Astrocyte (in vitro differentiated cells and primary cell): ENCODE measurements around the gene DSG2. TPM values are rescaled to one million over a fixed set of nuclear protein-coding genes. Genes with fewer than 3 reads are reported as not detected.
A peak's percentile ranks its signal among the peaks of the same experiment; 100 is the strongest.

Experiments used
- DNase-seq: peaks from one replicate; pipeline ENCODE4 v3.0.0-alpha.2; 2010; ENCODE audit warnings: low read depth
- FAIRE-seq: peaks from 2 replicates; lab custom pipeline; 2011; peaks lifted over from hg19 to GRCh38; lab: Jason Lieb, UNC
- H2AFZ ChIP-seq: 2 replicates; pipeline ENCODE4 v1.6.0; 2012; ENCODE audit warnings: low read depth, low read length, inconsistent platforms
- H3K27ac ChIP-seq: 2 replicates; pipeline ENCODE4 v1.5.1; 2011; ENCODE audit warnings: low read depth, low read length, inconsistent platforms
- H3K27me3 ChIP-seq: 2 replicates; pipeline ENCODE4 v1.6.0; 2011; ENCODE audit warnings: low read length, inconsistent platforms; ENCODE audit not compliant: insufficient read depth
- H3K36me3 ChIP-seq: 2 replicates; pipeline ENCODE4 v1.5.1; 2011; ENCODE audit warnings: low read length, inconsistent platforms; ENCODE audit not compliant: insufficient read depth
- H3K4me1 ChIP-seq: 2 replicates; pipeline ENCODE4 v1.5.1; 2011; ENCODE audit warnings: low read length, inconsistent platforms; ENCODE audit not compliant: insufficient read depth
- H3K4me2 ChIP-seq: 2 replicates; pipeline ENCODE4 v1.6.0; 2012; ENCODE audit warnings: low read length, inconsistent platforms
- H3K4me3 ChIP-seq: 2 replicates; pipeline ENCODE4 v1.5.1; 2011; ENCODE audit warnings: low read depth, mild to moderate bottlenecking, low read length, inconsistent platforms; ENCODE audit not compliant: insufficient read depth
- H3K79me2 ChIP-seq: 2 replicates; pipeline ENCODE4 v1.6.0; 2012; ENCODE audit warnings: mild to moderate bottlenecking, low read length, inconsistent platforms; ENCODE audit not compliant: insufficient read depth
- H3K9ac ChIP-seq: 2 replicates; pipeline ENCODE4 v1.6.0; 2012; ENCODE audit warnings: mild to moderate bottlenecking, low read length, inconsistent platforms
- H3K9me3 ChIP-seq: 2 replicates; pipeline ENCODE4 v1.5.1; 2012; ENCODE audit warnings: low read depth, mild to moderate bottlenecking, low read length, inconsistent platforms; ENCODE audit not compliant: insufficient read depth
- H4K20me1 ChIP-seq: 2 replicates; pipeline ENCODE4 v1.6.0; 2012; ENCODE audit warnings: low read length, inconsistent platforms; ENCODE audit not compliant: insufficient read depth
- H3K27ac Mint-ChIP-seq: one replicate; pipeline ENCODE4 v1.8.0; 2021; ENCODE audit warnings: mild to moderate bottlenecking, mixed read lengths; ENCODE audit not compliant: unreplicated experiment
- H3K27me3 Mint-ChIP-seq: one replicate; pipeline ENCODE4 v1.8.0; 2021; ENCODE audit warnings: low read depth, mixed read lengths; ENCODE audit not compliant: unreplicated experiment
- H3K36me3 Mint-ChIP-seq: one replicate; pipeline ENCODE4 v1.8.0; 2021; ENCODE audit warnings: low read depth, mixed read lengths; ENCODE audit not compliant: unreplicated experiment
- H3K4me1 Mint-ChIP-seq: one replicate; pipeline ENCODE4 v1.8.0; 2021; ENCODE audit warnings: low read depth, mixed read lengths; ENCODE audit not compliant: unreplicated experiment
- H3K4me3 Mint-ChIP-seq: one replicate; pipeline ENCODE4 v1.8.0; 2021; ENCODE audit warnings: mild to moderate bottlenecking, moderate library complexity, mixed read lengths; ENCODE audit not compliant: unreplicated experiment
- H3K9me3 Mint-ChIP-seq: one replicate; pipeline ENCODE4 v1.8.0; 2021; ENCODE audit warnings: mild to moderate bottlenecking, mixed read lengths; ENCODE audit not compliant: unreplicated experiment
- EZH2 ChIP-seq: IDR thresholded peaks from 2 replicates; pipeline ENCODE4 v1.6.1; 2012; ENCODE audit warnings: mild to moderate bottlenecking, low read length, inconsistent platforms; ENCODE audit not compliant: insufficient read depth
- total RNA-seq: library from RNA; stranded (reverse); gene quantifications from 2 replicates; pipeline ENCODE4 v1.2.1, GENCODE V29; 2021
- TF ChIP-seq, protein P1 (sequence below): IDR thresholded peaks from 2 replicates; pipeline ENCODE4 v1.5.1; 2011; ENCODE audit warnings: low read depth, mild to moderate bottlenecking, inconsistent platforms, low read length, moderate library complexity; ENCODE audit not compliant: insufficient read depth

DSG2 gene
- total RNA-seq, 1 donor from 2014 or later = 154 TPM

DNA sequence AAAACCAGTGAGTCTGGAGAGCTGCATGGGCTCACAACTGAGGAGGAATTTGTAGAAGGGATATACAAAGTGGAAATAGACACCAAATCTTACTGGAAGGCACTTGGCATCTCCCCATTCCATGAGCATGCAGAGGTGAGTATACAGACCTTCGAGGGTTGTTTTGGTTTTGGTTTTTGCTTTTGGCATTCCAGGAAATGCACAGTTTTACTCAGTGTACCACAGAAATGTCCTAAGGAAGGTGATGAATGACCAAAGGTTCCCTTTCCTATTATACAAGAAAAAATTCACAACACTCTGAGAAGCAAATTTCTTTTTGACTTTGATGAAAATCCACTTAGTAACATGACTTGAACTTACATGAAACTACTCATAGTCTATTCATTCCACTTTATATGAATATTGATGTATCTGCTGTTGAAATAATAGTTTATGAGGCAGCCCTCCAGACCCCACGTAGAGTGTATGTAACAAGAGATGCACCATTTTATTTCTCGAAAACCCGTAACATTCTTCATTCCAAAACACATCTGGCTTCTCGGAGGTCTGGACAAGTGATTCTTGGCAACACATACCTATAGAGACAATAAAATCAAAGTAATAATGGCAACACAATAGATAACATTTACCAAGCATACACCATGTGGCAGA is 97.3 kb downstream of the DSG2 start:
- H3K27me3 Mint-ChIP-seq = no peaks in the 10 kb centered on the region
- no peak overlapping the region for H3K4me2 ChIP-seq
- peak overlapping the region; percentile 94 for H3K27ac Mint-ChIP-seq

DNA sequence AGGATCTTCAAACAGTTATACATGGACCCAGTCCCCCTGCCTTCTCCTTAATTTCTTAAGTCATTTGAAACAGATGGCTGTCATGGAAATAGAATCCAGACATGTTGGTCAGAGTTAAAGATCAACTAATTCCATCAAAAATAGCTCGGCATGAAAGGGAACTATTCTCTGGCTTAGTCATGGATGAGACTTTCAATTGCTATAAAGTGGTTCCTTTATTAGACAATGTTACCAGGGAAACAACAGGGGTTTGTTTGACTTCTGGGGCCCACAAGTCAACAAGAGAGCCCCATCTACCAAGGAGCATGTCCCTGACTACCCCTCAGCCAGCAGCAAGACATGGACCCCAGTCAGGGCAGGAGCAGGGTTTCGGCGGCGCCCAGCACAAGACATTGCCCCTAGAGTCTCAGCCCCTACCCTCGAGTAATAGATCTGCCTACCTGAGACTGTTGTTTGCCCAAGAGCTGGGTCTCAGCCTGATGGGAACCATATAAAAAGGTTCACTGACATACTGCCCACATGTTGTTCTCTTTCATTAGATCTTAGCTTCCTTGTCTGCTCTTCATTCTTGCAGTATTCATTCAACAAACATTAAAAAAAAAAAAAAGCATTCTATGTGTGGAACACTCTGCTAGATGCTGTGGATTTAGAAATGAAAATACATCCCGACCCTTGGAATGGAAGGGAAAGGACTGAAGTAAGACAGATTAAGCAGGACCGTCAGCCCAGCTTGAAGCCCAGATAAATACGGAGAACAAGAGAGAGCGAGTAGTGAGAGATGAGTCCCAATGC is 98.3 kb downstream of the DSG2 start:
- peak overlapping the region; percentile 38 for H3K27ac ChIP-seq
- H3K27ac Mint-ChIP-seq = peak overlapping the region; percentile 94

More for the DNA sequence above, 97.3 kb downstream of the DSG2 start:
- Histone ChIP-seq H3K27ac (no peak overlapping the region), H3K9ac (no peak overlapping the region), H3K36me3 (no peaks in the 10 kb centered on the region), H2AFZ (no peak overlapping the region), H3K4me1 (no peaks in the 10 kb centered on the region), H3K9me3 (no peaks in the 10 kb centered on the region), H3K79me2 (no peaks in the 10 kb centered on the region), H3K4me3 (no peak overlapping the region), H3K27me3 (no peaks in the 10 kb centered on the region), H4K20me1 (no peaks in the 10 kb centered on the region)
- no peak overlapping the region for H3K4me3 Mint-ChIP-seq
- DNase-seq = peak; percentile 46
- no peak for FAIRE-seq
- peaks cover 17% of the 10 kb centered on the region for H3K4me1 Mint-ChIP-seq
- H3K36me3 Mint-ChIP-seq = no peaks in the 10 kb centered on the region
- peaks cover 2% of the 10 kb centered on the region for H3K9me3 Mint-ChIP-seq
- TF ChIP-seq, protein P1, sequence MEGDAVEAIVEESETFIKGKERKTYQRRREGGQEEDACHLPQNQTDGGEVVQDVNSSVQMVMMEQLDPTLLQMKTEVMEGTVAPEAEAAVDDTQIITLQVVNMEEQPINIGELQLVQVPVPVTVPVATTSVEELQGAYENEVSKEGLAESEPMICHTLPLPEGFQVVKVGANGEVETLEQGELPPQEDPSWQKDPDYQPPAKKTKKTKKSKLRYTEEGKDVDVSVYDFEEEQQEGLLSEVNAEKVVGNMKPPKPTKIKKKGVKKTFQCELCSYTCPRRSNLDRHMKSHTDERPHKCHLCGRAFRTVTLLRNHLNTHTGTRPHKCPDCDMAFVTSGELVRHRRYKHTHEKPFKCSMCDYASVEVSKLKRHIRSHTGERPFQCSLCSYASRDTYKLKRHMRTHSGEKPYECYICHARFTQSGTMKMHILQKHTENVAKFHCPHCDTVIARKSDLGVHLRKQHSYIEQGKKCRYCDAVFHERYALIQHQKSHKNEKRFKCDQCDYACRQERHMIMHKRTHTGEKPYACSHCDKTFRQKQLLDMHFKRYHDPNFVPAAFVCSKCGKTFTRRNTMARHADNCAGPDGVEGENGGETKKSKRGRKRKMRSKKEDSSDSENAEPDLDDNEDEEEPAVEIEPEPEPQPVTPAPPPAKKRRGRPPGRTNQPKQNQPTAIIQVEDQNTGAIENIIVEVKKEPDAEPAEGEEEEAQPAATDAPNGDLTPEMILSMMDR = no peak
- TF ChIP-seq EZH2 = no peak

More for the DNA sequence above, 98.3 kb downstream of the DSG2 start:
- H3K4me1 ChIP-seq = no peaks in the 10 kb centered on the region
- no peak overlapping the region for H3K4me3 ChIP-seq
- H3K36me3 ChIP-seq = no peaks in the 10 kb centered on the region
- no peaks in the 10 kb centered on the region for H3K36me3 Mint-ChIP-seq
- H3K4me1 Mint-ChIP-seq = peaks cover 17% of the 10 kb centered on the region
- DNase-seq = peak; percentile 46
- H3K9me3 ChIP-seq = no peaks in the 10 kb centered on the region
- no peak overlapping the region for H3K4me3 Mint-ChIP-seq
- no peak overlapping the region for H2AFZ ChIP-seq
- no peak overlapping the region for H3K9ac ChIP-seq
- no peaks in the 10 kb centered on the region for H4K20me1 ChIP-seq
- no peak overlapping the region for H3K4me2 ChIP-seq
- no peaks in the 10 kb centered on the region for H3K27me3 Mint-ChIP-seq
- no peaks in the 10 kb centered on the region for H3K27me3 ChIP-seq
- H3K79me2 ChIP-seq = no peaks in the 10 kb centered on the region
- TF ChIP-seq EZH2 = no peak
- TF ChIP-seq, protein P1 = no peak
- H3K9me3 Mint-ChIP-seq = peaks cover 2% of the 10 kb centered on the region
- FAIRE-seq = no peak
